ENCODE data around the gene C1orf56. TPM values are rescaled to one million over a fixed set of nuclear protein-coding genes. Genes with fewer than 3 reads are reported as not detected.

The C1orf56 gene
- total RNA-seq, 3 donors from 2014 or later (not counting 1 experiment from before 2014, with no cell fraction given): 1.6 to 3.3 (median 1.9) TPM

DNA sequence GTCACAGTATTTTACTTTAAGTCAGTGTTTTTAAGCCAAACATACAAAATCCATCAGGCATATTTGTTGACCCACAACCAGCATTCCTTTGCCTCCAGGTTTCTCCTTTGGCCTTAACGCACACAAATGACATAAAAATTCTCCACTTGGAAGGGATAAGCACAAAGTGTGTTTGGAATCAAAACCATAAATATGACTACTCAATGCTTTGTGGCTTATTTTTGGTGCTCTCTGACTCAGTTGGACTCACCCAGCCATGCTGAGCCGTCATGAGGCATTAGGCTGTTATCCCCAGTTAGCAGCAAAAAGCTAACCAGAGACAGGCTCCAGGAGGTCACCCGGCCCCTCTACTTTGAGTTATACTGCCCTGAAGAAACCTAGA, 38.4 kb upstream of the C1orf56 start:
- Histone ChIP-seq H3K36me3 (ENCODE audit: control insufficient read depth, insufficient read depth, low read length) (peaks cover 3% of the 10 kb centered on the region), H3K9me3 (ENCODE audit: control insufficient read depth, insufficient read depth, low read length) (no peaks in the 10 kb centered on the region), H3K4me1 (ENCODE audit: control insufficient read depth, insufficient read depth, low read length) (peaks cover 45% of the 10 kb centered on the region), H3K27me3 (ENCODE audit: control insufficient read depth, insufficient read depth, low read length) (no peaks in the 10 kb centered on the region), H3K4me3 (ENCODE audit: low read length) (peak overlapping the region; percentile 73), H3K27ac (ENCODE audit: low read length) (peak overlapping the region; percentile 95)
- H3K27me3 Mint-ChIP-seq (ENCODE audit: low read depth in 2 of 2): no peaks in the 10 kb centered on the region
- TF ChIP-seq, protein P1, sequence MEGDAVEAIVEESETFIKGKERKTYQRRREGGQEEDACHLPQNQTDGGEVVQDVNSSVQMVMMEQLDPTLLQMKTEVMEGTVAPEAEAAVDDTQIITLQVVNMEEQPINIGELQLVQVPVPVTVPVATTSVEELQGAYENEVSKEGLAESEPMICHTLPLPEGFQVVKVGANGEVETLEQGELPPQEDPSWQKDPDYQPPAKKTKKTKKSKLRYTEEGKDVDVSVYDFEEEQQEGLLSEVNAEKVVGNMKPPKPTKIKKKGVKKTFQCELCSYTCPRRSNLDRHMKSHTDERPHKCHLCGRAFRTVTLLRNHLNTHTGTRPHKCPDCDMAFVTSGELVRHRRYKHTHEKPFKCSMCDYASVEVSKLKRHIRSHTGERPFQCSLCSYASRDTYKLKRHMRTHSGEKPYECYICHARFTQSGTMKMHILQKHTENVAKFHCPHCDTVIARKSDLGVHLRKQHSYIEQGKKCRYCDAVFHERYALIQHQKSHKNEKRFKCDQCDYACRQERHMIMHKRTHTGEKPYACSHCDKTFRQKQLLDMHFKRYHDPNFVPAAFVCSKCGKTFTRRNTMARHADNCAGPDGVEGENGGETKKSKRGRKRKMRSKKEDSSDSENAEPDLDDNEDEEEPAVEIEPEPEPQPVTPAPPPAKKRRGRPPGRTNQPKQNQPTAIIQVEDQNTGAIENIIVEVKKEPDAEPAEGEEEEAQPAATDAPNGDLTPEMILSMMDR (IDR thresholded peaks at IDR 0.05): no peak
- H3K36me3 Mint-ChIP-seq: no peaks in the 10 kb centered on the region
- 80% methylated on average over 3 of the region's 3 CpGs for WGBS (ENCODE audit: insufficient coverage)
- peak overlapping the region; percentile 95 to 96 for H3K27ac Mint-ChIP-seq
- intact Hi-C loops (cut with micrococcal nuclease): loop anchor here (2.0 kb wide), 1 partner anchor 40 kb away; no protein-coding TSS in a partner anchor
- peak overlapping the region; percentile 94 for H3K4me3 Mint-ChIP-seq
- peaks cover 53 to 61% of the 10 kb centered on the region in 2 donors for H3K4me1 Mint-ChIP-seq
- ATAC-seq (no peak), DNase-seq (no peak)
- H3K9me3 Mint-ChIP-seq: no peaks in the 10 kb centered on the region

GRCh38 chr1:151009674-151010345, 37.7 kb upstream of the C1orf56 start:
- H3K9me3 ChIP-seq (ENCODE audit: control insufficient read depth, insufficient read depth, low read length): no peaks in the 10 kb centered on the region
- 95% methylated on average over 7 of the region's 8 CpGs for WGBS (ENCODE audit: insufficient coverage)
- H3K36me3 ChIP-seq (ENCODE audit: control insufficient read depth, insufficient read depth, low read length): peaks cover 3% of the 10 kb centered on the region
- no peaks in the 10 kb centered on the region for H3K27me3 ChIP-seq (ENCODE audit: control insufficient read depth, insufficient read depth, low read length)
- Mint-ChIP-seq H3K4me3 (peak overlapping the region; percentile 94), H3K4me1 (peaks cover 53 to 61% of the 10 kb centered on the region in 2 donors), H3K36me3 (no peaks in the 10 kb centered on the region), H3K9me3 (no peaks in the 10 kb centered on the region), H3K27me3 (ENCODE audit: low read depth in 2 of 2) (no peaks in the 10 kb centered on the region), H3K27ac (peak overlapping the region; percentile 95 to 96)
- intact Hi-C loops (cut with micrococcal nuclease): loop anchor here (2.0 kb wide), 1 partner anchor 39 kb away; no protein-coding TSS in a partner anchor
- no peak overlapping the region for H3K4me3 ChIP-seq (ENCODE audit: low read length)
- H3K4me1 ChIP-seq (ENCODE audit: control insufficient read depth, insufficient read depth, low read length): peaks cover 42% of the 10 kb centered on the region
- TF ChIP-seq, protein P1 (IDR thresholded peaks at IDR 0.05): no peak
- ATAC-seq (no peak), DNase-seq (no peak)
- H3K27ac ChIP-seq (ENCODE audit: low read length): no peak overlapping the region

- Mint-ChIP-seq H3K9me3 (no peaks in the 10 kb centered on the region), H3K4me1 (peaks cover 49 to 58% of the 10 kb centered on the region in 2 donors), H3K4me3 (no peak overlapping the region), H3K27me3 (ENCODE audit: low read depth in 2 of 2) (no peaks in the 10 kb centered on the region), H3K36me3 (no peaks in the 10 kb centered on the region), H3K27ac (peak overlapping the region in 1 of 2 donors; percentile 96)
- H3K4me3 ChIP-seq (ENCODE audit: low read length): no peak overlapping the region
- no peaks in the 10 kb centered on the region for H3K27me3 ChIP-seq (ENCODE audit: control insufficient read depth, insufficient read depth, low read length)
- WGBS (ENCODE audit: insufficient coverage): 92% methylated on average over 3 of the region's 3 CpGs
- peaks cover 3% of the 10 kb centered on the region for H3K36me3 ChIP-seq (ENCODE audit: control insufficient read depth, insufficient read depth, low read length)
- H3K4me1 ChIP-seq (ENCODE audit: control insufficient read depth, insufficient read depth, low read length): peaks cover 37% of the 10 kb centered on the region
- no peak overlapping the region for H3K27ac ChIP-seq (ENCODE audit: low read length)
- TF ChIP-seq, protein P1 (IDR thresholded peaks at IDR 0.05): no peak
- intact Hi-C loops (cut with micrococcal nuclease): no loop called here
- DNase-seq (no peak), ATAC-seq (no peak)
- H3K9me3 ChIP-seq (ENCODE audit: control insufficient read depth, insufficient read depth, low read length): no peaks in the 10 kb centered on the region
Measured at GRCh38 chr1:151010346-151010726, 37.2 kb upstream of the C1orf56 start.
